ENCODE results near the gene TBC1D14.

DNA sequence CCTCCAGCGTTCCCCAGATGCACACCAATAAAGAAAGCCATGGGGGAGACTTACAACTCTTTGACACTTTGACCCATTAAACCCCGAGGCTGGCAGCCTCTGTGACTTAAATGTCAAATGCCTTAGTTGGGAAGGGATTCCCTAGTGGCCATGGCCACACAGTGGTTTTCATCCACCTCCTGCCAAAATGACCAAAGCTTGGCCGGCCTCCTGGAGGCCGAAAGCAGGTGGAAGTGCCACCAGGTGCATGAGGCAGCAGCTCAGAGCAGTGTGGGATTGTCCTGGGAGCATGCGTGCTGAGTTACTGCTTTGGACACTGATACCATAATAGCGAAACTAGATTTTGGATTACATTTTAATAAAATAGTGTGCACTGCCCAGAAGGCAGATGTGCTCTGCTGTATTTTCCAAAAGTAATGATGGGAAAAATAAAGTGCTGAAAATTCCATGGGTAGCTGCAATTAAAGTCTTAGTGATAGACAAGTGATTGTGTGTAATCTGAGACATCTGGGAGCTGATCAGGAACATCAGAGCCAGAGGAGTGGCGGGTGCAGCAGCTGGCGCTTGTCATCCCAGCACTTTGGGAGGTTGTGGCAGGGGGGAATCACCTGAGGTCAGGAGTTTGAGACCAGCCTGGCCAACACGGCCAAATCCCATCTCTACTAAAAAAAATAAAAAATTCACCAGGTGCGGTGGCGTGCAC, 93.7 kb downstream of the TBC1D14 start:
- TF ChIP-seq POLR2A (IDR thresholded peaks at IDR 0.05; ENCODE audit: low read length), result no peak
- no peak for TF ChIP-seq GATA1 (IDR thresholded peaks at IDR 0.05; ENCODE audit: low read depth, low read length)

All from erythroblast (primary cell).